D721Med (cell line): ENCODE measurements around the gene TRIM37.
"Not testable (repeated sequence)": the region's sequence is repeated elsewhere in the genome, so short reads cannot be mapped to it uniquely, and the experiment has no call there.

ENCODE experiments used
- DNase-seq: peaks from one replicate; pipeline ENCODE4 v3.0.0; 2011; ENCODE audit warnings: low spot score; ENCODE audit not compliant: insufficient read length
- FAIRE-seq: peaks from 2 replicates; lab custom pipeline; 2011; peaks lifted over from hg19 to GRCh38; lab: Jason Lieb, UNC
- TF ChIP-seq, protein P1 (sequence below): IDR thresholded peaks from 2 replicates; pipeline ENCODE4 v1.5.1; 2012; ENCODE audit warnings: mild to moderate bottlenecking, control low read depth; ENCODE audit not compliant: insufficient read depth; ENCODE audit errors: missing control alignments

Gene TRIM37

DNA sequence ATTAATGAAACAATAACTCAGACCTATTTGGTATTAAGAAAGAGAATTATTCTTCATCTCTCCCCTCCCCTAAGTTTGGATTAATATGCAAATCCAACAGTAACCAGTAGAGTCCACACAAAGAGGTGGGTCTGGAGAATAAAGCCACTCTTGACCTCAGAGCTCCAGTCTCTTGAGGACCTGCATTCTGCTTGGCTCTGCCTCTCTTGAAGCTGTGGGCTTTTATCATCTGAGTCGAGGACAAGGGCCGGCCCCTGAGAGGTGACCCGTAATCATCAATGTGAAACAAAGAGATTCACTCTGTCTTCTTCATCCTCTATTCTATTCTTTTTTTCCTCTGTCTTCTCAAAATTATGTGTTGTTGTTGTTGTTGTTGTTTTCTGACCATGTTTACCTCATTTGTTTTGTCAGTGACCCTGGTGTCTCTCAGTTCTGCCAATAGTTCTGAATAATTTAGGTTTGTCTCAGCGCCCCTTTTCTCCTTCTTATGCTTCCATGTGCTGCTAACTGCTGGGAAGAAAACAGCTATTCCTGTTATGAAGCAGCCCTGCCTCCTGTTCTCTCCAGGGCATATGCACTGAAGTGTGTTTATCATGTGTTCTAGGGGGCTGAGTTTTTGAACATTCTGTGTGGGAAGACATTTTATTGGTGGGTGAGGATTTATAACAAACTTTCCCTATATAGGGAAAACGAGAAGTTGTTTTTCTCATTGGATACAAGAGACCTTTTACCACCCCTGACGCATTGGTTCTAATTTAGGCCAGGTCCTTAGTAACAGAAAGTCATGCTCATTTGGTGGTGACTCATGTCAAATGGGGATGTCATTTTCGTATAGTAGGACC, 135.8 kb downstream of the TRIM37 start:
- DNase-seq (no peak), FAIRE-seq (peak; percentile 81)
- TF ChIP-seq, protein P1, sequence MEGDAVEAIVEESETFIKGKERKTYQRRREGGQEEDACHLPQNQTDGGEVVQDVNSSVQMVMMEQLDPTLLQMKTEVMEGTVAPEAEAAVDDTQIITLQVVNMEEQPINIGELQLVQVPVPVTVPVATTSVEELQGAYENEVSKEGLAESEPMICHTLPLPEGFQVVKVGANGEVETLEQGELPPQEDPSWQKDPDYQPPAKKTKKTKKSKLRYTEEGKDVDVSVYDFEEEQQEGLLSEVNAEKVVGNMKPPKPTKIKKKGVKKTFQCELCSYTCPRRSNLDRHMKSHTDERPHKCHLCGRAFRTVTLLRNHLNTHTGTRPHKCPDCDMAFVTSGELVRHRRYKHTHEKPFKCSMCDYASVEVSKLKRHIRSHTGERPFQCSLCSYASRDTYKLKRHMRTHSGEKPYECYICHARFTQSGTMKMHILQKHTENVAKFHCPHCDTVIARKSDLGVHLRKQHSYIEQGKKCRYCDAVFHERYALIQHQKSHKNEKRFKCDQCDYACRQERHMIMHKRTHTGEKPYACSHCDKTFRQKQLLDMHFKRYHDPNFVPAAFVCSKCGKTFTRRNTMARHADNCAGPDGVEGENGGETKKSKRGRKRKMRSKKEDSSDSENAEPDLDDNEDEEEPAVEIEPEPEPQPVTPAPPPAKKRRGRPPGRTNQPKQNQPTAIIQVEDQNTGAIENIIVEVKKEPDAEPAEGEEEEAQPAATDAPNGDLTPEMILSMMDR = no peak

DNA sequence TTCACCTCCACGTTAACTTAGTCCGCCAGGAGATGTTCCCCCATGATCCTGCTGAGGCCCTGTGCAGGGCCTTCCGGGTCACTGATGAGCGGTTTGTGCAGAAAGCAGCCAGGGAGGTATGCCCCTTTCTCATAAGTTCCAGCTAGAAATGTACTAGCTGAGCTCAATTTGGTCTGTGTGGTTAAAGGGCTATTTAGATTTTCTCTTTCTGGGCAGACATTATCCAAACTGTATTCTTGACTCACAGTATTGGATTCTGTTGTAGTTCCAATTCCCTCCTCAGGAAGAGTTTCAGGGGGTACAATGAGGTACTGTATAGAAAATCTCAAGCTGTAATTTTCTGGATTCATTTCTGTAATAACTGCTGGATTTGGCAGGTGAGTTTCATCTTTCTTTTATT, 137.1 kb downstream of the TRIM37 start:
- TF ChIP-seq, protein P1 = no peak
- FAIRE-seq = no peak
- no peak for DNase-seq

DNA sequence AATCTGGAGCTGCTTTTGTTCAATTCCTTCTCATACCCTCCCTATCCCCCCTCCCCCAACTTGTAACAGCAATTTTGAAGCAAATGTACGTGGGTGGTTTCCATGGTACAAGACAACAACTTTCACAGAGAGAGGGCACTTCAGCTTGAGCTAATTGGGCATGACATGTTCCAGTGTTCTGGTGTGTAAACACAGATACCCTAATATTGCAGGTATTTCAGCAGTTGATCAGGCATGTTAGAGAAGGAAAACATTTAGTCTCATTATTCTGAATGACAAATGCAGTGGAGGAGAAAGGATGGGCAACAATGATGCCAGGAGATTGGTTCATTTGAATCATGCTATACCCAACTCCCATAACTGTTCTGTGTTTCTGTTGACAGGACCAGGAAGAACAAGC, 137.5 kb downstream of the TRIM37 start:
- TF ChIP-seq, protein P1 = no peak
- FAIRE-seq (peak; percentile 16), DNase-seq (no peak)

DNA sequence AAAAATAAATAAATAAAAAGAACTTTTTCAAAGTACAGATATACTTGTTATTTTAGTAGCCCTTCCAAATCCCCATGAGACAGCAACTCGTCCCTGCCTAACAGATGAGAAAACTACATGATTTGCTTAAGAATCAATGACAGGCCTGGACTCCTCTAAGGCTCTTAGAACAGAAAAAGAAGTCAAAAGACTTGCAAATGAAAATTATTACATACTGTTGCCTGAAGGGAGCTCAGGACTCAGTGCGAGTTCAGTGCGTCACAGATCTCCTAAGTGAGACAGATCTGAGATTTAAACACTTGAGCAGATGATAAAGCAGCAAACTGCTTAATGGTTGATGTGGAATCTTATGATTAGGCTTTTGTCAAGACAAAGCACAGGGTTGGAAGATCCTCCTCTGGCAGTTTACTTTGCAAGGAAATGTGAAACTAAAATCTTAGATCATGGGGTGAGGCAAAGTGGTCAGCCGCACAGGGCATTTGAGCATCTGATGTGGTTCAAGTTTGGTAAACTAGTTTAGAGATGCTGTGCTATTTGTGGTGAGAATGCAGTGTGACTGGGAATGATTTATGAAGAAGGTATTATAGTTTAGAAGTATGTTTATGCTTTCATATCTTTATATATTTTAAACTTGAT, 138.1 kb downstream of the TRIM37 start:
- DNase-seq (no peak), FAIRE-seq (peak; percentile 84)
- TF ChIP-seq, protein P1 = no peak

DNA sequence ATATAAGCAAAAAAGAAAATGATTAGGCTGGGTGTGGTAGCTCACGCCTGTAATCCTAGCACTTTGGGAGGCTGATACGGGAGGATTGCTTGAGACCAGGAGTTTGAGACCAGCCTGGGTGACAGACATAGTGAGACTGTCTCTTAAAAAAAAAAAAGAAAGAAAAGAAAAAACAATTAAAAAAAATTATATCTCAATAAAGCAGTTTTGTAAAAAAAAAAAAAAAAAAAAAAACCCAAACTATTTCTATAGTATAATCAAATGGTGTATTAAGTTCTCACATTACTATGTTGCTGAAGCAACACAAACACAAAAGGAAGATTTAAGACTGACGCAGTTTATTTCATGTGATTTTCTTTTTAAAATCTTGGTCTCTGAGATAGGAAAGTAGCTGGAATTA, 140.5 kb downstream of the TRIM37 start:
- FAIRE-seq = no peak
- TF ChIP-seq, protein P1 = no peak

DNA sequence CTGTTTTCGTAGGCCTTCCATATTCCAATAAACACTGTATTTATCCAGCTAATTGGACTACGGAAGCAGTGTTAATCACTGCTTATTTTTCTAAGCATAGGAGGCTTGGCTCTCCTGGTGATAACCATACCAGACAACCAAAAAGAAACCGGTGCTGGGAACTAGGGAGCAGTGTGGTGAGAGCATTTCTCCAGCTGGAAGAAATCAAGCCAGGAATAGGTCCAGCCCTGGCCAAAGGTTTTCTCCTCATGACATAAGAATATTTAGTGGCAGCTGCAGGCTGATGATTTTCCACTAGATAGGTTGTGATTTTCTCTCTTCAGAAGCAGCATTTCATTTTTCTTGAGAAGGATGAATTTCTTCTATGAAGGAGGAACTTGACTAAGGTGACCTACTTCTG, 141.5 kb downstream of the TRIM37 start:
- FAIRE-seq (no peak), DNase-seq (no peak)
- TF ChIP-seq, protein P1 = no peak

More for the DNA sequence above, 140.5 kb downstream of the TRIM37 start:
- DNase-seq = no peak

DNA sequence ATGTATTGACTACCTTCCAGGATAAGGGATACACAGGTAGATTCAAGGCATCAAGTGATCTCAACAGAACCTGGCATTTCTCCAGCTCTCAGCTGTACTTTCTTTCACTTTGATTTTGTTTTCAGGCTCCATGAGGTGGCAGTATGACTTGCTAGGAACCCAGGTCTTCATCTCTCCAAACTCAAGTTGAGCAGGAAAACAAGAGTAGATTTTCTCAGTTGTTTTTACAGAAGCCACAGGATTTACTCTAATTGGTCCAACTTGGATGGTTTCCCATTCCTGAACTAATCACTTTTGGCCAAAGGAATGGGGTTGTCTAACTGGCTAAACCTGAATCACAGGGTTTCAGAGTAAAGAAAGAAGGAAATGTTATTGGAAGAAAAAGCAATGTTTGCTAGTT, 146.6 kb downstream of the TRIM37 start:
- DNase-seq (no peak), FAIRE-seq (no peak)
- TF ChIP-seq, protein P1 = no peak

DNA sequence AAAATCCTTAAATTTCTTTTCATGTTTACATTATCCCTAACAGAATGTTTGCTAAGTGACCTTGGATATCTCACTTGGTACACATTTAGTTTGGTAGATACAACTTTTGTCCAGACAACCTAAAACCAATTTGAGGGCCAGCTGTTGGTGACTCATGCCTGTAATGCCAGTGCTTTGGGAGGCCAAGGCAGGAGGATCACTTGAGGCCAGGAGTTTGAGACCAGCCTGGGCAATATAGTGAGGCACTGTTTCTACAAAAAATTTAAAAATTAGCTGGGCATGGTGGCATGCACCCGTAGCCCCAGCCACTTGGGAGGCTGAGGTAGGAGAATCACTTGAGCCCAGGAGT, 149.0 kb downstream of the TRIM37 start:
- FAIRE-seq, DNase-seq: not testable (repeated sequence)
